Adrenal gland (tissue), 5 donors: ENCODE measurements around the gene F11.
"Not testable (repeated sequence)": the region's sequence is repeated elsewhere in the genome, so short reads cannot be mapped to it uniquely, and the experiment has no call there.

Experiments
- POLR2A ChIP-seq, 2 donors: fragments of 450-650 bp; IDR thresholded peaks; one replicate each; pipeline ENCODE4 v1.6.1; 2017; ENCODE audit warnings: antibody characterized with exemption in 2 of 2, mild to moderate bottlenecking in 2 of 2, moderate library complexity in 1 of 2
- TF ChIP-seq, protein P1 (sequence below), 6 experiments: fragments of 450-650 bp in 4 of 6; fragments of 200-600 bp in 2 of 6; sonication (generic) in 1 of 6; IDR thresholded peaks; 1 replicate in 5 of 6; 2 replicates in 1 of 6; pipeline versions ENCODE4 v1.5.1 to v1.8.0; 2016 to 2021; ENCODE audit warnings: antibody characterized with exemption in 6 of 6, mild to moderate bottlenecking in 2 of 6, moderate library complexity in 1 of 6
- donor health status: DM: no; HTN: no; CAD: no.

DNA sequence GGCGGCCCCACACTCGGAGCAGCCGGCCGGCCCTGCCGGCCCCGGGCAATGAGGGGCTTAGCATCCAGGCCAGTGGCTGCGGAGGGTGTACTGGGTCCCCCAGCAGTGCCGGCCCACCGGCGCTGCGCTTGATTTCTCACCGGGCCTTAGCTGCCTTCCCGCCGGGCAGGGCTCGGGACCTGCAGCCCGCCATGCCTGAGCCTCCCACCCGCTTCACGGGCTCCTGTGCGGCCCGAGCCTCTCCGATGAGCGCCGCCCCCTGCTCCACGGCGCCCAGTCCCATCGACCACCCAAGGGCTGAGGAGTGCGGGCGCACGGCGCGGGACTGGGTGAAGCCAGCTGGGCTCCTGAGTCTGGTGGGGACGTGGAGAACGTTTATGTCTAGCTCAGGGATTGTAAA, 58.7 kb downstream of the F11 start:
- TF ChIP-seq, protein P1, sequence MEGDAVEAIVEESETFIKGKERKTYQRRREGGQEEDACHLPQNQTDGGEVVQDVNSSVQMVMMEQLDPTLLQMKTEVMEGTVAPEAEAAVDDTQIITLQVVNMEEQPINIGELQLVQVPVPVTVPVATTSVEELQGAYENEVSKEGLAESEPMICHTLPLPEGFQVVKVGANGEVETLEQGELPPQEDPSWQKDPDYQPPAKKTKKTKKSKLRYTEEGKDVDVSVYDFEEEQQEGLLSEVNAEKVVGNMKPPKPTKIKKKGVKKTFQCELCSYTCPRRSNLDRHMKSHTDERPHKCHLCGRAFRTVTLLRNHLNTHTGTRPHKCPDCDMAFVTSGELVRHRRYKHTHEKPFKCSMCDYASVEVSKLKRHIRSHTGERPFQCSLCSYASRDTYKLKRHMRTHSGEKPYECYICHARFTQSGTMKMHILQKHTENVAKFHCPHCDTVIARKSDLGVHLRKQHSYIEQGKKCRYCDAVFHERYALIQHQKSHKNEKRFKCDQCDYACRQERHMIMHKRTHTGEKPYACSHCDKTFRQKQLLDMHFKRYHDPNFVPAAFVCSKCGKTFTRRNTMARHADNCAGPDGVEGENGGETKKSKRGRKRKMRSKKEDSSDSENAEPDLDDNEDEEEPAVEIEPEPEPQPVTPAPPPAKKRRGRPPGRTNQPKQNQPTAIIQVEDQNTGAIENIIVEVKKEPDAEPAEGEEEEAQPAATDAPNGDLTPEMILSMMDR (IDR thresholded peaks at IDR 0.05) = not testable (repeated sequence)
- TF ChIP-seq POLR2A (IDR thresholded peaks at IDR 0.05) = not testable (repeated sequence)
